Tibial nerve (tissue), 3 donors: ENCODE data around the gene WDR81.

ENCODE experiments used
- POLR2A ChIP-seq, 2 donors: fragments of 450-650 bp; IDR thresholded peaks; one replicate each; pipeline ENCODE4 v1.6.1; 2017; ENCODE audit warnings: antibody characterized with exemption in 2 of 2, mild to moderate bottlenecking in 2 of 2, moderate library complexity in 2 of 2
- TF ChIP-seq, protein P1 (sequence below), 5 experiments: fragments of 200-600 bp in 3 of 5; fragments of 450-650 bp in 2 of 5; sonication (generic) in 3 of 5; IDR thresholded peaks; one replicate each; pipeline ENCODE4 v1.5.1; 2016 to 2019; ENCODE audit warnings: antibody characterized with exemption in 5 of 5, mild to moderate bottlenecking in 3 of 5, moderate library complexity in 2 of 5

GRCh38 chr17:1744551-1745512 lies 20.3 kb downstream of the WDR81 start:
- TF ChIP-seq, protein P1, sequence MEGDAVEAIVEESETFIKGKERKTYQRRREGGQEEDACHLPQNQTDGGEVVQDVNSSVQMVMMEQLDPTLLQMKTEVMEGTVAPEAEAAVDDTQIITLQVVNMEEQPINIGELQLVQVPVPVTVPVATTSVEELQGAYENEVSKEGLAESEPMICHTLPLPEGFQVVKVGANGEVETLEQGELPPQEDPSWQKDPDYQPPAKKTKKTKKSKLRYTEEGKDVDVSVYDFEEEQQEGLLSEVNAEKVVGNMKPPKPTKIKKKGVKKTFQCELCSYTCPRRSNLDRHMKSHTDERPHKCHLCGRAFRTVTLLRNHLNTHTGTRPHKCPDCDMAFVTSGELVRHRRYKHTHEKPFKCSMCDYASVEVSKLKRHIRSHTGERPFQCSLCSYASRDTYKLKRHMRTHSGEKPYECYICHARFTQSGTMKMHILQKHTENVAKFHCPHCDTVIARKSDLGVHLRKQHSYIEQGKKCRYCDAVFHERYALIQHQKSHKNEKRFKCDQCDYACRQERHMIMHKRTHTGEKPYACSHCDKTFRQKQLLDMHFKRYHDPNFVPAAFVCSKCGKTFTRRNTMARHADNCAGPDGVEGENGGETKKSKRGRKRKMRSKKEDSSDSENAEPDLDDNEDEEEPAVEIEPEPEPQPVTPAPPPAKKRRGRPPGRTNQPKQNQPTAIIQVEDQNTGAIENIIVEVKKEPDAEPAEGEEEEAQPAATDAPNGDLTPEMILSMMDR (IDR thresholded peaks at IDR 0.05), result no peak
- no peak for TF ChIP-seq POLR2A (IDR thresholded peaks at IDR 0.05)
